HG03159 (cell line): ENCODE measurements around the gene KLHL21.
"Not testable (repeated sequence)": the region's sequence is repeated elsewhere in the genome, so short reads cannot be mapped to it uniquely, and the experiment has no call there.

ENCODE experiments used
- ATAC-seq: cut with Tn5 transposase; IDR thresholded peaks from one replicate; pipeline ENCODE4 v1.9.1; 2021; ENCODE audit warnings: mild to moderate bottlenecking, moderate library complexity; ENCODE audit not compliant: unreplicated experiment

Gene KLHL21

GRCh38 chr1:6602669-6603237 is at the start of gene KLHL21:
Gene KLHL21 (minus strand): TSS chr1:6602869. CDS start chr1:6602817, 52 bp downstream.
- peak; percentile 46 for ATAC-seq

- no peak for ATAC-seq
Observed at GRCh38 chr1:6651909-6652308, 49.2 kb upstream of the KLHL21 start.

GRCh38 chr1:6648556-6648955 is 45.9 kb upstream of the KLHL21 start:
- no peak for ATAC-seq

GRCh38 chr1:6646499-6647148 is 44.0 kb upstream of the KLHL21 start:
- no peak for ATAC-seq

- no peak for ATAC-seq
Observed at GRCh38 chr1:6645018-6645417, 42.3 kb upstream of the KLHL21 start.

GRCh38 chr1:6640867-6641266 is 38.2 kb upstream of the KLHL21 start:
- not testable (repeated sequence) for ATAC-seq

GRCh38 chr1:6638226-6638625 is 35.6 kb upstream of the KLHL21 start:
- ATAC-seq = no peak

- ATAC-seq = no peak
Observed at GRCh38 chr1:6637770-6638169, 35.1 kb upstream of the KLHL21 start.

- not testable (repeated sequence) for ATAC-seq
Observed at GRCh38 chr1:6636778-6637177, 34.1 kb upstream of the KLHL21 start.

- no peak for ATAC-seq
Observed at GRCh38 chr1:6635910-6636760, 33.5 kb upstream of the KLHL21 start.

GRCh38 chr1:6635161-6635909 is 32.7 kb upstream of the KLHL21 start:
- no peak for ATAC-seq

- ATAC-seq = no peak
Observed at GRCh38 chr1:6634371-6635052, 31.8 kb upstream of the KLHL21 start.

GRCh38 chr1:6632588-6633514 is 30.2 kb upstream of the KLHL21 start:
- ATAC-seq = no peak

- no peak for ATAC-seq
Observed at GRCh38 chr1:6631058-6631457, 28.4 kb upstream of the KLHL21 start.

- no peak for ATAC-seq
Observed at GRCh38 chr1:6630027-6630426, 27.4 kb upstream of the KLHL21 start.

- no peak for ATAC-seq
Observed at GRCh38 chr1:6628971-6629479, 26.4 kb upstream of the KLHL21 start.

- no peak for ATAC-seq
Observed at GRCh38 chr1:6627841-6628545, 25.3 kb upstream of the KLHL21 start.

GRCh38 chr1:6627031-6627430 is 24.4 kb upstream of the KLHL21 start:
- ATAC-seq = no peak
